ENCODE measurements around the gene MARCO. TPM values are rescaled to one million over a fixed set of nuclear protein-coding genes. Genes with fewer than 3 reads are reported as not detected.

MARCO gene
- total RNA-seq, 1 experiment from 2014 or later, result 0.43 TPM

DNA sequence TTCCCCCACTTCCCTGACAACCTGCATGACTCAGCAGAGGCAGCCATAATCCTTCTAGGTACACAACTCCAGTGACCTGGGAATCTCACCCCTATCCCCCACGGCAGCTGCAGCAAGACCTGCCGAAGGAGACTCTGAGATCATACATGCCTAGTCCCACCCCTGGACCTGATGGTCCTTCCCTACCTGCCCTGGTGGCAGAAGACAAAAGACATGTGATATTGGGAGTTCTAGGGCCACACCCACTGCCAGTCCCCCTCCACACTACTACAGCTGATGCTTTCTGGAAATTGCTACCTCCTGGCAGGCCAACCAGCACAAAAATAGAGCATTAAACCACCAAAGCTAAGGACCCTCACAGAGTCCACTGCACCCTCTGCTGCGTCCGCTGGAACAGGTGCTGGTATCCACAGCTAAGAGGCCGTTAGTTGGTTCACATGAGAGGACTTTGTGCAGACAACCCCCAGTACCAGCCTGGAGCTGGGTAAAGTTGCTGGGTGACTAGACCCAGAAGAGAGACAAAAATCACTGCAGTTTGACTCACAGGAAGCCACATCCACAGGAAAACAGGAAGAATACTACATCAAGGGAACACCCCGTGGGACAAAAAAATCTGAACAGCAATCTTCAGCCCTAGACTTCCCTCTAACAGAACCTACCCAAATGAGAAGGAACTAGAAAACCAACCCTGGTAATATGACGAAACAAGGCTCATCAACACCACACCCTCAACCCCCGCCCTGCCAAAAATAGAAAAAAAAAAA is 12.5 kb downstream of the MARCO start:
- H3K27me3 ChIP-seq (replicated peaks; ENCODE audit: control insufficient read depth, insufficient read depth, low read length), result no peaks in the 10 kb centered on the region
- H3K4me3 ChIP-seq (ENCODE audit: low read depth, low read length), result no peak overlapping the region
- peaks cover 8% of the 10 kb centered on the region for H3K4me1 Mint-ChIP-seq (ENCODE audit: low read depth, unreplicated experiment)
- H3K9me3 ChIP-seq, result no peaks in the 10 kb centered on the region; the same call in 1 of the 2 replicates
- ChIA-PET POLR2A (no interaction called here), CTCF (no interaction called here)
- peaks cover 40% of the 10 kb centered on the region for H3K9me3 Mint-ChIP-seq (ENCODE audit: unreplicated experiment)
- DNase-seq, result no peak
- TF ChIP-seq, protein P1, sequence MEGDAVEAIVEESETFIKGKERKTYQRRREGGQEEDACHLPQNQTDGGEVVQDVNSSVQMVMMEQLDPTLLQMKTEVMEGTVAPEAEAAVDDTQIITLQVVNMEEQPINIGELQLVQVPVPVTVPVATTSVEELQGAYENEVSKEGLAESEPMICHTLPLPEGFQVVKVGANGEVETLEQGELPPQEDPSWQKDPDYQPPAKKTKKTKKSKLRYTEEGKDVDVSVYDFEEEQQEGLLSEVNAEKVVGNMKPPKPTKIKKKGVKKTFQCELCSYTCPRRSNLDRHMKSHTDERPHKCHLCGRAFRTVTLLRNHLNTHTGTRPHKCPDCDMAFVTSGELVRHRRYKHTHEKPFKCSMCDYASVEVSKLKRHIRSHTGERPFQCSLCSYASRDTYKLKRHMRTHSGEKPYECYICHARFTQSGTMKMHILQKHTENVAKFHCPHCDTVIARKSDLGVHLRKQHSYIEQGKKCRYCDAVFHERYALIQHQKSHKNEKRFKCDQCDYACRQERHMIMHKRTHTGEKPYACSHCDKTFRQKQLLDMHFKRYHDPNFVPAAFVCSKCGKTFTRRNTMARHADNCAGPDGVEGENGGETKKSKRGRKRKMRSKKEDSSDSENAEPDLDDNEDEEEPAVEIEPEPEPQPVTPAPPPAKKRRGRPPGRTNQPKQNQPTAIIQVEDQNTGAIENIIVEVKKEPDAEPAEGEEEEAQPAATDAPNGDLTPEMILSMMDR (IDR thresholded peaks at IDR 0.05; ENCODE audit: insufficient read depth in 1 of 2, low read depth in 1 of 2, low read length in 1 of 2, severe bottlenecking in 1 of 2, unreplicated experiment in 1 of 2), result no peak
- no TSS peak for BruUV-seq (replicated peaks)
- intact Hi-C loops (cut with micrococcal nuclease; ENCODE audit: unreplicated experiment), result no loop called here
- H3K36me3 ChIP-seq (ENCODE audit: control insufficient read depth, insufficient read depth, low read length), result no peaks in the 10 kb centered on the region
- no peaks in the 10 kb centered on the region for H3K36me3 Mint-ChIP-seq (ENCODE audit: insufficient read depth, unreplicated experiment)
- no peak overlapping the region for H3K27ac Mint-ChIP-seq (ENCODE audit: unreplicated experiment)
- H3K4me3 Mint-ChIP-seq (ENCODE audit: unreplicated experiment), result no peak overlapping the region
- peaks cover 4% of the 10 kb centered on the region; the same call in 1 of the 2 replicates for H3K4me1 ChIP-seq
- H3K27me3 Mint-ChIP-seq (ENCODE audit: insufficient read depth, unreplicated experiment), result no peaks in the 10 kb centered on the region

DNA sequence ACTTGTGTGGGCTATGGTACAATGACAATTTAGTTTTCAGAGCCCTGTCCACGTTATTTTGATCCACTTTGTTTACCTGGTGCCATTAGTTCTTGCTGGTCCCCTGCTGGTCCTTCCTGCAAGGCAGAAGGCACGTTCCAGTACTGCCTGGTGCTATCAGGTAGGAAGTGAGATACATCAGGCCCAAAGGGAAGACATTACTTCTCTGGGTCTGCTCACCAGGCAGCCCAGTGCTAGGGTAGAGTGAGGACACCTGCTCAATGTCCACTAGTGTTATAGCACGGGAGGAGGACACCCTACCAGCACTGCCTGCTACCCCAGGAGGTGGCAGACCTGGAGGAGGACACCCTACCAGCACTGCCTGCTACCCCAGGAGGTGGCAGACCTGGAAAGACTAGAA is 23.7 kb downstream of the MARCO start:
- H3K4me3 ChIP-seq (ENCODE audit: low read depth, low read length), result no peak overlapping the region
- no peaks in the 10 kb centered on the region for H3K27me3 ChIP-seq (replicated peaks; ENCODE audit: control insufficient read depth, insufficient read depth, low read length)
- no peak overlapping the region for H3K4me3 Mint-ChIP-seq (ENCODE audit: unreplicated experiment)
- DNase-seq, result peak in 1 of 2 experiments; percentile 12
- no TSS peak for BruUV-seq (replicated peaks)
- TF ChIP-seq, protein P1 (IDR thresholded peaks at IDR 0.05; ENCODE audit: insufficient read depth in 1 of 2, low read depth in 1 of 2, low read length in 1 of 2, severe bottlenecking in 1 of 2, unreplicated experiment in 1 of 2), result no peak
- ChIA-PET POLR2A (no interaction called here), CTCF (no interaction called here)
- intact Hi-C loops (cut with micrococcal nuclease; ENCODE audit: unreplicated experiment), result loop anchor here (5.0 kb wide), 1 partner anchor 53 kb away; no protein-coding TSS in a partner anchor
- H3K36me3 ChIP-seq (ENCODE audit: control insufficient read depth, insufficient read depth, low read length), result no peaks in the 10 kb centered on the region
- H3K9me3 ChIP-seq, result no peaks in the 10 kb centered on the region
- H3K4me1 ChIP-seq, result 0 out of 2 replicates have a peak, but pooled peaks cover 6% of the 10 kb centered on the region
- H3K9me3 Mint-ChIP-seq (ENCODE audit: unreplicated experiment), result no peaks in the 10 kb centered on the region
- peaks cover 9% of the 10 kb centered on the region for H3K27me3 Mint-ChIP-seq (ENCODE audit: insufficient read depth, unreplicated experiment)
- H3K27ac Mint-ChIP-seq (ENCODE audit: unreplicated experiment), result no peak overlapping the region
- no peaks in the 10 kb centered on the region for H3K36me3 Mint-ChIP-seq (ENCODE audit: insufficient read depth, unreplicated experiment)
- H3K4me1 Mint-ChIP-seq (ENCODE audit: low read depth, unreplicated experiment), result peaks cover 6% of the 10 kb centered on the region

DNA sequence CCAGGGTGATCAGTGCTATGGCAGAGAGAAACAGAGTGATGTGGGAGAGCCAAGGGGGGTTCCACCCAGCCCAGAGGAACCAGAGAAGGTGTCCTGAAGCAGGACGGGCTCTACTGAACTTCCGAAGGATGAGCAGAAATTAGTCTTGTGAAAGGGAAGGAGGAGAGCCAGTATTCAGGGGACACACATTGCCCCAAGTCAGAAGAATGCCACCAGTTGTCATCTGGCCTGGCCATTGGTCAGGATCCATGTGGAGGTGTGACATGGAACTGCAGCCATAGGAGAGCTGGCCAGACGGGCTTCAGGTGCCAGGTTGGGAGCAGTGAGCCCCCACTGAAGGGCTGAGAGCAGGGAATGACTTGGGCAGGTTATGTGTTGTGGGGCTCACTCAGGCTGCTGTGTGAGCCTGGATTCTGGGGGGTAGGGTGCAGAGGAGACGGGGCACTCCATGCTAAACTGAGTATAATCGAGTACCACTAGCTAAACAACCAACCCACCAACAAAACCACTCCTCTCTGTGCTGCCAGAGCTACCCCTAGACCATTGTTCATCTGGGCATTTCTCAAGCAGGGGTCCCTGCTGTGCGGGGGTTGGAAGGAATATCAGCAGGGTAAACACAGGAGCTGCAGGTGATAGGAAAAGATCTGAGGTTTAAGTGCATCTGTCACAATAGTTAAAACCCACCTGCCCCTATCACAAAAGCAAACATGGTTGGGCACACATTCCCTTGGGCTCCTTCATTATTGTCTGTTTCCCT is 25.3 kb downstream of the MARCO start:
- CTCF ChIA-PET, result no interaction called here
- H3K27ac Mint-ChIP-seq (ENCODE audit: unreplicated experiment), result no peak overlapping the region
- no peak for DNase-seq

More for the DNA sequence above, 25.3 kb downstream of the MARCO start:
- no peaks in the 10 kb centered on the region for H3K36me3 ChIP-seq (ENCODE audit: control insufficient read depth, insufficient read depth, low read length)
- Mint-ChIP-seq H3K36me3 (ENCODE audit: insufficient read depth, unreplicated experiment) (no peaks in the 10 kb centered on the region), H3K9me3 (ENCODE audit: unreplicated experiment) (no peaks in the 10 kb centered on the region), H3K4me3 (ENCODE audit: unreplicated experiment) (no peak overlapping the region), H3K4me1 (ENCODE audit: low read depth, unreplicated experiment) (peaks cover 6% of the 10 kb centered on the region), H3K27me3 (ENCODE audit: insufficient read depth, unreplicated experiment) (peaks cover 6% of the 10 kb centered on the region)
- no TSS peak for BruUV-seq (replicated peaks)
- no peaks in the 10 kb centered on the region for H3K27me3 ChIP-seq (replicated peaks; ENCODE audit: control insufficient read depth, insufficient read depth, low read length)
- TF ChIP-seq, protein P1 (IDR thresholded peaks at IDR 0.05; ENCODE audit: insufficient read depth in 1 of 2, low read depth in 1 of 2, low read length in 1 of 2, severe bottlenecking in 1 of 2, unreplicated experiment in 1 of 2), result no peak
- no peaks in the 10 kb centered on the region for H3K9me3 ChIP-seq
- no peak overlapping the region for H3K4me3 ChIP-seq (ENCODE audit: low read depth, low read length)
- POLR2A ChIA-PET, result no interaction called here
- H3K4me1 ChIP-seq, result 0 out of 2 replicates have a peak, but pooled peaks cover 6% of the 10 kb centered on the region
- intact Hi-C loops (cut with micrococcal nuclease; ENCODE audit: unreplicated experiment), result loop anchor here (5.0 kb wide), 1 partner anchor 55 kb away; no protein-coding TSS in a partner anchor
